Astrocyte (in vitro differentiated cells and primary cell): ENCODE measurements around the gene PRM3.

Source experiments
- EZH2 ChIP-seq: IDR thresholded peaks from 2 replicates; pipeline ENCODE4 v1.6.1; 2012; ENCODE audit warnings: mild to moderate bottlenecking, low read length, inconsistent platforms; ENCODE audit not compliant: insufficient read depth
- TF ChIP-seq, protein P1 (sequence below): IDR thresholded peaks from 2 replicates; pipeline ENCODE4 v1.5.1; 2011; ENCODE audit warnings: low read depth, mild to moderate bottlenecking, inconsistent platforms, low read length, moderate library complexity; ENCODE audit not compliant: insufficient read depth

DNA sequence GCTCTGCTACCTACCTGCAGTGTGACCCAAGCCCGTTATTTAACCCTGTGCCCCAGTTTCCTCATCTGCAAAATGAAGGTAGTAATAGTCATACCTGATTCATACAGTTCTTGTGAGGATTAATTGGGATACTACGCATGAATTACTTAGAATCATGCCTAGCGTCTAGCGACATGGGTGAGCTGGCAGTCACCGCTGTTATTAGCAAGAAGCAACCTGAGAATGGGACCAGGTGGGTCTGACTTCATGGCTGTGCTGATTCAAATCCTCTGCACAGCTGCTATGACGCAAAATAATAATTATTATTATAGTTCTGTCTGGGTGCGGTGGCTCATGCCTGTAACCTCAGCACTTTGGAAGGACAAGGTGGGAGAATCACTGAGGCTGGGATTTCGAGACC, 25.3 kb downstream of the PRM3 start:
- TF ChIP-seq, protein P1, sequence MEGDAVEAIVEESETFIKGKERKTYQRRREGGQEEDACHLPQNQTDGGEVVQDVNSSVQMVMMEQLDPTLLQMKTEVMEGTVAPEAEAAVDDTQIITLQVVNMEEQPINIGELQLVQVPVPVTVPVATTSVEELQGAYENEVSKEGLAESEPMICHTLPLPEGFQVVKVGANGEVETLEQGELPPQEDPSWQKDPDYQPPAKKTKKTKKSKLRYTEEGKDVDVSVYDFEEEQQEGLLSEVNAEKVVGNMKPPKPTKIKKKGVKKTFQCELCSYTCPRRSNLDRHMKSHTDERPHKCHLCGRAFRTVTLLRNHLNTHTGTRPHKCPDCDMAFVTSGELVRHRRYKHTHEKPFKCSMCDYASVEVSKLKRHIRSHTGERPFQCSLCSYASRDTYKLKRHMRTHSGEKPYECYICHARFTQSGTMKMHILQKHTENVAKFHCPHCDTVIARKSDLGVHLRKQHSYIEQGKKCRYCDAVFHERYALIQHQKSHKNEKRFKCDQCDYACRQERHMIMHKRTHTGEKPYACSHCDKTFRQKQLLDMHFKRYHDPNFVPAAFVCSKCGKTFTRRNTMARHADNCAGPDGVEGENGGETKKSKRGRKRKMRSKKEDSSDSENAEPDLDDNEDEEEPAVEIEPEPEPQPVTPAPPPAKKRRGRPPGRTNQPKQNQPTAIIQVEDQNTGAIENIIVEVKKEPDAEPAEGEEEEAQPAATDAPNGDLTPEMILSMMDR = no peak
- no peak for TF ChIP-seq EZH2
